H9 (cell line): Measurements from ENCODE around the gene COTL1. TPM values are rescaled to one million over a fixed set of nuclear protein-coding genes. Genes with fewer than 3 reads are reported as not detected.

Experiments
- DNase-seq: peaks from one replicate; pipeline ENCODE4 v3.0.0-alpha.2; 2017
- H2AFZ ChIP-seq: one replicate; pipeline ENCODE4 v1.6.1; 2013; ENCODE audit warnings: mild to moderate bottlenecking, low read length, control low read depth, moderate library complexity
- H2AK5ac ChIP-seq: 2 replicates; pipeline ENCODE4 v1.6.1; 2013; ENCODE audit warnings: low read length, control low read depth, mixed read lengths; ENCODE audit not compliant: insufficient read length
- H2BK120ac ChIP-seq: one replicate; pipeline ENCODE4 v1.6.1; 2013; ENCODE audit warnings: low read depth, mild to moderate bottlenecking, low read length, control low read depth, inconsistent platforms; ENCODE audit not compliant: poor library complexity, severe bottlenecking
- H2BK12ac ChIP-seq: 2 replicates; pipeline ENCODE4 v1.6.1; 2013; ENCODE audit warnings: low read length, control low read depth, mixed read lengths, low read depth; ENCODE audit not compliant: insufficient read length
- H2BK15ac ChIP-seq: 2 replicates; pipeline ENCODE4 v1.6.1; 2013; ENCODE audit warnings: low read depth, low read length, control low read depth
- H2BK20ac ChIP-seq: one replicate; pipeline ENCODE4 v1.6.1; 2013; ENCODE audit warnings: low read depth, mild to moderate bottlenecking, low read length, control low read depth, inconsistent platforms; ENCODE audit not compliant: poor library complexity, severe bottlenecking
- H2BK5ac ChIP-seq: 2 replicates; pipeline ENCODE4 v1.6.1; 2013; ENCODE audit warnings: low read length, control low read depth, mixed read lengths; ENCODE audit not compliant: insufficient read length
- H3K14ac ChIP-seq: 2 replicates; pipeline ENCODE4 v1.6.1; 2013; ENCODE audit warnings: low read length, control low read depth; ENCODE audit not compliant: insufficient read depth
- H3K18ac ChIP-seq: 2 replicates; pipeline ENCODE4 v1.6.1; 2013; ENCODE audit warnings: low read depth, mild to moderate bottlenecking, mixed read lengths, low read length, control low read depth; ENCODE audit not compliant: insufficient read length
- H3K23ac ChIP-seq: 2 replicates; pipeline ENCODE4 v1.6.1; 2013; ENCODE audit warnings: low read length, control low read depth, mixed read lengths, low read depth; ENCODE audit not compliant: insufficient read length
- H3K23me2 ChIP-seq: 2 replicates; pipeline ENCODE4 v1.6.1; 2013; ENCODE audit warnings: low read depth, mild to moderate bottlenecking, mixed read lengths, low read length, control low read depth; ENCODE audit not compliant: insufficient read length, poor library complexity, severe bottlenecking
- H3K27ac ChIP-seq: 2 replicates; pipeline ENCODE4 v1.5.1; 2013; ENCODE audit warnings: low read length, control low read depth, mixed read lengths, low read depth; ENCODE audit not compliant: insufficient read length
- H3K27me3 ChIP-seq: 2 replicates; pipeline ENCODE4 v1.6.1; 2013; ENCODE audit warnings: low read length, control low read depth, inconsistent platforms; ENCODE audit not compliant: insufficient read depth
- H3K4ac ChIP-seq: 2 replicates; pipeline ENCODE4 v1.6.1; 2013; ENCODE audit warnings: low read depth, mild to moderate bottlenecking, control low read depth, inconsistent platforms, low read length, moderate library complexity
- H3K4me1 ChIP-seq: 2 replicates; pipeline ENCODE4 v1.6.1; 2013; ENCODE audit warnings: low read length, control low read depth, inconsistent platforms; ENCODE audit not compliant: insufficient read depth
- H3K4me2 ChIP-seq: 2 replicates; pipeline ENCODE4 v1.6.1; 2013; ENCODE audit warnings: low read length, control low read depth, mixed read lengths; ENCODE audit not compliant: insufficient read length, insufficient read depth
- H3K56ac ChIP-seq: 2 replicates; pipeline ENCODE4 v1.6.1; 2013; ENCODE audit warnings: low read depth, mild to moderate bottlenecking, mixed read lengths, low read length, control low read depth; ENCODE audit not compliant: insufficient read length
- H3K79me1 ChIP-seq: 2 replicates; pipeline ENCODE4 v1.6.1; 2013; ENCODE audit warnings: low read depth, mild to moderate bottlenecking, moderate library complexity, low read length, control low read depth, inconsistent platforms; ENCODE audit not compliant: insufficient read depth, poor library complexity, severe bottlenecking
- H3K79me2 ChIP-seq: 2 replicates; pipeline ENCODE4 v1.6.1; 2013; ENCODE audit warnings: low read length, control low read depth, inconsistent platforms; ENCODE audit not compliant: insufficient read depth
- H3K9ac ChIP-seq: 2 replicates; pipeline ENCODE4 v1.6.1; 2013; ENCODE audit warnings: low read length, control low read depth, mixed read lengths; ENCODE audit not compliant: insufficient read length; ENCODE audit errors: extremely low read depth
- H3K9me3 ChIP-seq: one replicate; pipeline ENCODE4 v1.6.1; 2013; ENCODE audit warnings: low read depth, low read length, inconsistent platforms; ENCODE audit not compliant: control insufficient read depth
- H3T11ph ChIP-seq: one replicate; pipeline ENCODE4 v1.6.1; 2013; ENCODE audit warnings: mild to moderate bottlenecking, low read length, control low read depth, inconsistent platforms
- H4K20me1 ChIP-seq: one replicate; pipeline ENCODE4 v1.6.1; 2013; ENCODE audit not compliant: control insufficient read depth, insufficient read length, insufficient read depth
- H4K5ac ChIP-seq: 2 replicates; pipeline ENCODE4 v1.6.1; 2013; ENCODE audit warnings: low read depth, mild to moderate bottlenecking, mixed read lengths, low read length, control low read depth; ENCODE audit not compliant: insufficient read length
- H4K8ac ChIP-seq: replicated peaks from 2 replicates; pipeline ENCODE4 v1.6.1; 2013; ENCODE audit warnings: low read length, control low read depth, mixed read lengths, low read depth; ENCODE audit not compliant: insufficient read length
- H4K91ac ChIP-seq: 2 replicates; pipeline ENCODE4 v1.6.1; 2013; ENCODE audit warnings: low read depth, mild to moderate bottlenecking, moderate library complexity, mixed read lengths, low read length, control low read depth; ENCODE audit not compliant: insufficient read length
- H3K27ac Mint-ChIP-seq, 3 experiments: 2 replicates in 2 of 3; 3 replicates in 1 of 3; pipeline ENCODE4 v1.8.0; 2020 to 2021; ENCODE audit warnings: mixed read lengths in 3 of 3, mild to moderate bottlenecking in 1 of 3, moderate library complexity in 1 of 3
- H3K27me3 Mint-ChIP-seq: 2 replicates; pipeline ENCODE4 v1.8.0; 2021; ENCODE audit warnings: low read depth, mild to moderate bottlenecking, moderate library complexity, mixed read lengths
- H3K36me3 Mint-ChIP-seq, 3 experiments: 2 replicates in 2 of 3; 3 replicates in 1 of 3; pipeline ENCODE4 v1.8.0; 2020 to 2021; ENCODE audit warnings: low read depth in 3 of 3, mixed read lengths in 3 of 3; ENCODE audit not compliant: insufficient read depth in 1 of 3
- H3K4me1 Mint-ChIP-seq, 2 experiments: 2 replicates each; pipeline ENCODE4 v1.8.0; 2020; ENCODE audit warnings: mixed read lengths in 2 of 2
- H3K4me3 Mint-ChIP-seq, 2 experiments: 2 replicates in 1 of 2; 3 replicates in 1 of 2; pipeline ENCODE4 v1.8.0; 2020 to 2021; ENCODE audit warnings: mild to moderate bottlenecking in 2 of 2, mixed read lengths in 2 of 2, moderate library complexity in 1 of 2
- H3K9me3 Mint-ChIP-seq, 2 experiments: 2 replicates in 1 of 2; 3 replicates in 1 of 2; pipeline ENCODE4 v1.8.0; 2020; ENCODE audit warnings: mild to moderate bottlenecking in 2 of 2, mixed read lengths in 2 of 2, moderate library complexity in 1 of 2
- CTCF ChIP-seq: fragments of 200-600 bp; sonication (generic); conservative IDR thresholded peaks from 3 replicates; pipeline ENCODE4 v1.8.0; 2021; ENCODE audit warnings: antibody characterized with exemption, mild to moderate bottlenecking
- WGBS: extraction: QIAGEN DNeasy Blood & Tissue Kit; methylation state at CpG from one replicate; pipeline ENCODE4 v1.1.7; 2013; ENCODE audit warnings: missing lambda C conversion rate, low lambda C conversion rate, mixed read lengths; ENCODE audit not compliant: insufficient read length; ENCODE audit errors: extremely low coverage; 5-methylcytosine and 5-hydroxymethylcytosine counted together
- total RNA-seq: library from RNA; stranded (reverse); gene quantifications from 2 replicates; pipeline ENCODE4 v1.2.1, GENCODE V29; 2021

Gene COTL1
- total RNA-seq, 1 experiment from 2014 or later: 81.4 TPM

GRCh38 chr16:84584678-84585077 is 33.2 kb downstream of the COTL1 start:
- Mint-ChIP-seq H3K36me3 (peaks cover 0 to 9% (median 3%) of the 10 kb centered on the region in 3 experiments; a peak in 4 of 7 replicates), H3K9me3 (no peaks in the 10 kb centered on the region), H3K27me3 (no peaks in the 10 kb centered on the region), H3K4me1 (peaks cover 17 to 20% of the 10 kb centered on the region in 2 experiments), H3K27ac (no peak overlapping the region), H3K4me3 (no peak overlapping the region)
- no peak overlapping the region for H3K14ac ChIP-seq
- no peaks in the 10 kb centered on the region for H3K4me1 ChIP-seq
- WGBS: no CpG with 5 or more reads among the region's 6 CpGs
- no peak for TF ChIP-seq CTCF
- no peaks in the 10 kb centered on the region for H3K27me3 ChIP-seq
- no peak overlapping the region for H3K27ac ChIP-seq
- H2AK5ac ChIP-seq: no peak overlapping the region
- H2AFZ ChIP-seq: no peak overlapping the region
- DNase-seq: no peak
- H3K23ac ChIP-seq: no peak overlapping the region
- no peak overlapping the region for H3K9ac ChIP-seq
- H3K4ac ChIP-seq: no peak overlapping the region
- H2BK12ac ChIP-seq: no peak overlapping the region
- no peaks in the 10 kb centered on the region for H3K23me2 ChIP-seq
- no peak overlapping the region for H3K18ac ChIP-seq
- no peaks in the 10 kb centered on the region for H3K9me3 ChIP-seq
- H4K8ac ChIP-seq: no peak overlapping the region
- no peaks in the 10 kb centered on the region for H3K79me1 ChIP-seq
- no peak overlapping the region for H2BK15ac ChIP-seq
- H3K79me2 ChIP-seq: no peaks in the 10 kb centered on the region
- no peak overlapping the region for H3K56ac ChIP-seq
- H3K4me2 ChIP-seq: no peak overlapping the region
- no peak overlapping the region for H2BK5ac ChIP-seq
- H2BK120ac ChIP-seq: no peak overlapping the region
- H4K91ac ChIP-seq: no peak overlapping the region
- H4K5ac ChIP-seq: no peak overlapping the region
- no peak overlapping the region for H2BK20ac ChIP-seq
- H3T11ph ChIP-seq: no peak overlapping the region
- H4K20me1 ChIP-seq: no peaks in the 10 kb centered on the region
